Calu3 (cell line): ENCODE measurements around the gene HELZ. TPM values are rescaled to one million over a fixed set of nuclear protein-coding genes. Genes with fewer than 3 reads are reported as not detected.

Source experiments
- BruUV-seq: library from RNA; stranded (reverse); fragments of 400-500 nt; replicated peaks from 2 replicates; lab custom pipeline; 2021; lab: Mats Ljungman, UMichigan
- CTCF ChIA-PET: fragments of 300-600 bp; sonication (Branson Sonifier 250); formaldehyde crosslinking; loops from one replicate; lab custom pipeline; 2022; ENCODE audit warnings: antibody characterized with exemption; lab: Charles Lee
- DNase-seq: peaks from one replicate; pipeline ENCODE4 v3.0.0; 2022
- H3K27ac Mint-ChIP-seq: one replicate; pipeline ENCODE4 v1.8.0; 2022; ENCODE audit warnings: mixed read lengths; ENCODE audit not compliant: unreplicated experiment
- H3K27me3 Mint-ChIP-seq: one replicate; pipeline ENCODE4 v1.8.0; 2022; ENCODE audit warnings: mixed read lengths; ENCODE audit not compliant: unreplicated experiment
- H3K36me3 Mint-ChIP-seq: one replicate; pipeline ENCODE4 v1.8.0; 2022; ENCODE audit warnings: mild to moderate bottlenecking, moderate library complexity, mixed read lengths; ENCODE audit not compliant: insufficient read depth, unreplicated experiment
- H3K4me1 Mint-ChIP-seq: one replicate; pipeline ENCODE4 v1.8.0; 2022; ENCODE audit warnings: mild to moderate bottlenecking, low read depth, mixed read lengths; ENCODE audit not compliant: unreplicated experiment
- H3K4me3 Mint-ChIP-seq: one replicate; pipeline ENCODE4 v1.8.0; 2022; ENCODE audit warnings: mild to moderate bottlenecking, low read depth, moderate library complexity, mixed read lengths; ENCODE audit not compliant: unreplicated experiment
- H3K9me3 Mint-ChIP-seq: one replicate; pipeline ENCODE4 v1.8.0; 2022; ENCODE audit warnings: low read depth, mixed read lengths; ENCODE audit not compliant: unreplicated experiment
- intact Hi-C: fragments of 100-400 bp; cut with micrococcal nuclease; formaldehyde crosslinking; loops from one replicate; pipeline ENCODE4 v1.10.0; 2022; ENCODE audit not compliant: unreplicated experiment
- total RNA-seq: library from RNA; stranded (reverse); gene quantifications from 2 replicates; pipeline ENCODE4 v1.2.3, GENCODE V29; 2022
- TF ChIP-seq, protein P1 (sequence below): fragments of 200-600 bp; IDR thresholded peaks from one replicate; pipeline ENCODE4 v1.8.0; 2022; ENCODE audit warnings: antibody characterized with exemption; ENCODE audit not compliant: unreplicated experiment

The HELZ gene
- total RNA-seq, 1 experiment from 2014 or later, result 60.8 TPM

- H3K36me3 Mint-ChIP-seq, result peaks cover 18% of the 10 kb centered on the region
- BruUV-seq, result no TSS peak
Observed at GRCh38 chr17:67082107-67082506, 162.9 kb downstream of the HELZ start.

GRCh38 chr17:67080804-67081203 is 164.2 kb downstream of the HELZ start:
- Mint-ChIP-seq H3K4me3 (no peak overlapping the region), H3K9me3 (no peaks in the 10 kb centered on the region), H3K27me3 (no peaks in the 10 kb centered on the region), H3K36me3 (peaks cover 18% of the 10 kb centered on the region), H3K27ac (no peak overlapping the region), H3K4me1 (peaks cover 10% of the 10 kb centered on the region)
- no peak for DNase-seq
- intact Hi-C loops, result no loop called here
- TF ChIP-seq, protein P1, sequence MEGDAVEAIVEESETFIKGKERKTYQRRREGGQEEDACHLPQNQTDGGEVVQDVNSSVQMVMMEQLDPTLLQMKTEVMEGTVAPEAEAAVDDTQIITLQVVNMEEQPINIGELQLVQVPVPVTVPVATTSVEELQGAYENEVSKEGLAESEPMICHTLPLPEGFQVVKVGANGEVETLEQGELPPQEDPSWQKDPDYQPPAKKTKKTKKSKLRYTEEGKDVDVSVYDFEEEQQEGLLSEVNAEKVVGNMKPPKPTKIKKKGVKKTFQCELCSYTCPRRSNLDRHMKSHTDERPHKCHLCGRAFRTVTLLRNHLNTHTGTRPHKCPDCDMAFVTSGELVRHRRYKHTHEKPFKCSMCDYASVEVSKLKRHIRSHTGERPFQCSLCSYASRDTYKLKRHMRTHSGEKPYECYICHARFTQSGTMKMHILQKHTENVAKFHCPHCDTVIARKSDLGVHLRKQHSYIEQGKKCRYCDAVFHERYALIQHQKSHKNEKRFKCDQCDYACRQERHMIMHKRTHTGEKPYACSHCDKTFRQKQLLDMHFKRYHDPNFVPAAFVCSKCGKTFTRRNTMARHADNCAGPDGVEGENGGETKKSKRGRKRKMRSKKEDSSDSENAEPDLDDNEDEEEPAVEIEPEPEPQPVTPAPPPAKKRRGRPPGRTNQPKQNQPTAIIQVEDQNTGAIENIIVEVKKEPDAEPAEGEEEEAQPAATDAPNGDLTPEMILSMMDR, result no peak
- no TSS peak for BruUV-seq
- CTCF ChIA-PET, result no interaction called here

More at GRCh38 chr17:67082107-67082506, 162.9 kb downstream of the HELZ start:
- H3K9me3 Mint-ChIP-seq, result no peaks in the 10 kb centered on the region
- no peak overlapping the region for H3K4me3 Mint-ChIP-seq
- no peak for DNase-seq
- H3K27me3 Mint-ChIP-seq, result no peaks in the 10 kb centered on the region
- CTCF ChIA-PET, result interaction anchor here (0.8 kb wide), 1 partner anchor 167 kb away, joined by 7 read pairs; no protein-coding TSS in a partner anchor
- intact Hi-C loops, result loop anchor here (1.0 kb wide), 1 partner anchor 167 kb away; no protein-coding TSS in a partner anchor
- no peaks in the 10 kb centered on the region for H3K4me1 Mint-ChIP-seq
- TF ChIP-seq, protein P1, result no peak
- no peak overlapping the region for H3K27ac Mint-ChIP-seq

- Mint-ChIP-seq H3K4me1 (peaks cover 23% of the 10 kb centered on the region), H3K27me3 (no peaks in the 10 kb centered on the region), H3K36me3 (peaks cover 16% of the 10 kb centered on the region), H3K9me3 (no peaks in the 10 kb centered on the region), H3K4me3 (no peak overlapping the region), H3K27ac (no peak overlapping the region)
- TF ChIP-seq, protein P1, result no peak
- DNase-seq, result no peak
- CTCF ChIA-PET, result no interaction called here
- intact Hi-C loops, result no loop called here
- no TSS peak for BruUV-seq
Observed at GRCh38 chr17:67079491-67079890, 165.5 kb downstream of the HELZ start.

DNA sequence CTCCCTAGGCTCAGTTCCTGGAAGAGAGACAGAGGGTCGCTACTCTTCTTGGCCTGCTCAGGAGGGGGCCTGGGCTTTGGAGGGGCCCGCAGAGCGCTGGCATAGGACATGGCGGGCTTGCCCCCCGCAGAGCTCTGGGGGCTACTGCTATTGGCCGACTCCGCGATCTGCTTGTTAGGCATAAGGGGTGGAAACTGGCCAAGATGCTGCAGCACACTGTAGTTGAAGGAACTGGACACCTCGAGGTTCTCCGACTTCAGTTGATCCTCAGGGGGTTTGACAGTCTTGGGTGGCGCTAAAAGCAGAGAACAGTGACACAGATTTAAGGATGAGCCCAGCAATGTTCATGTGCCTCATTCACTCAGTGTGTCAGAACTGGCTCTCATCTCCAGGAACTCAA is 166.7 kb downstream of the HELZ start:
- no TSS peak for BruUV-seq
- Mint-ChIP-seq H3K4me3 (no peak overlapping the region), H3K4me1 (peaks cover 23% of the 10 kb centered on the region), H3K36me3 (peaks cover 12% of the 10 kb centered on the region), H3K9me3 (no peaks in the 10 kb centered on the region), H3K27ac (no peak overlapping the region), H3K27me3 (no peaks in the 10 kb centered on the region)
- intact Hi-C loops, result no loop called here
- no peak for DNase-seq
- TF ChIP-seq, protein P1, result no peak
- CTCF ChIA-PET, result interaction anchor here (0.7 kb wide), 1 partner anchor 1047 kb away, joined by 4 read pairs; no protein-coding TSS in a partner anchor
